Effector memory CD4-positive, alpha-beta T cell (primary cell): ENCODE results near the gene UROC1.
"Not testable (repeated sequence)": the region's sequence is repeated elsewhere in the genome, so short reads cannot be mapped to it uniquely, and the experiment has no call there.

Experiments used
- DNase-seq, 3 donors: peaks; one replicate each; pipeline ENCODE4 v3.0.0-alpha.2; 2020
- H3K27ac ChIP-seq: 2 replicates; pipeline ENCODE4 v1.7.0; 2013; ENCODE audit warnings: mild to moderate bottlenecking, low read length, moderate library complexity; ENCODE audit not compliant: insufficient read depth, poor library complexity, severe bottlenecking
- H3K27me3 ChIP-seq: replicated peaks from 2 replicates; pipeline ENCODE4 v1.7.0; 2013; ENCODE audit warnings: mild to moderate bottlenecking, low read length; ENCODE audit not compliant: insufficient read depth, control insufficient read depth, poor library complexity, severe bottlenecking
- H3K36me3 ChIP-seq: 2 replicates; pipeline ENCODE4 v1.7.0; 2013; ENCODE audit warnings: mild to moderate bottlenecking, low read length, moderate library complexity; ENCODE audit not compliant: control insufficient read depth, insufficient read depth
- H3K4me1 ChIP-seq: 2 replicates; pipeline ENCODE4 v1.7.0; 2013; ENCODE audit warnings: low read length, mild to moderate bottlenecking; ENCODE audit not compliant: control insufficient read depth, insufficient read depth, poor library complexity, severe bottlenecking
- H3K4me3 ChIP-seq: 2 replicates; pipeline ENCODE4 v1.7.0; 2013; ENCODE audit warnings: low read length, low read depth, mild to moderate bottlenecking; ENCODE audit not compliant: insufficient read depth, poor library complexity, severe bottlenecking
- H3K9me3 ChIP-seq: 2 replicates; pipeline ENCODE4 v1.7.0; 2013; ENCODE audit warnings: mild to moderate bottlenecking, low read length, moderate library complexity; ENCODE audit not compliant: control insufficient read depth

Gene UROC1

GRCh38 chr3:126539558-126540250 lies 22.1 kb upstream of the UROC1 start:
- no peaks in the 10 kb centered on the region for H3K9me3 ChIP-seq
- H3K4me1 ChIP-seq, result no peaks in the 10 kb centered on the region
- H3K27me3 ChIP-seq, result no peaks in the 10 kb centered on the region
- H3K27ac ChIP-seq, result no peak overlapping the region
- no peaks in the 10 kb centered on the region for H3K36me3 ChIP-seq
- H3K4me3 ChIP-seq, result no peak overlapping the region
- DNase-seq, result no peak

- no peaks in the 10 kb centered on the region for H3K27me3 ChIP-seq
- H3K4me1 ChIP-seq, result no peaks in the 10 kb centered on the region
- no peaks in the 10 kb centered on the region for H3K9me3 ChIP-seq
- DNase-seq, result no peak
- H3K36me3 ChIP-seq, result no peaks in the 10 kb centered on the region
- no peak overlapping the region for H3K27ac ChIP-seq
- H3K4me3 ChIP-seq, result no peak overlapping the region
These were observed 21.4 kb upstream of the UROC1 start for GRCh38 chr3:126538966-126539365.

- DNase-seq, result no peak
- no peak overlapping the region for H3K27ac ChIP-seq
- H3K4me3 ChIP-seq, result no peak overlapping the region
- no peaks in the 10 kb centered on the region for H3K4me1 ChIP-seq
- H3K9me3 ChIP-seq, result no peaks in the 10 kb centered on the region
- no peaks in the 10 kb centered on the region for H3K27me3 ChIP-seq
- H3K36me3 ChIP-seq, result no peaks in the 10 kb centered on the region
These were observed 20.7 kb upstream of the UROC1 start for GRCh38 chr3:126538316-126538715.

GRCh38 chr3:126537730-126538281 lies 20.2 kb upstream of the UROC1 start:
- DNase-seq, result no peak
- Histone ChIP-seq H3K27ac (no peak overlapping the region), H3K4me1 (no peaks in the 10 kb centered on the region), H3K4me3 (no peak overlapping the region), H3K9me3 (no peaks in the 10 kb centered on the region), H3K27me3 (no peaks in the 10 kb centered on the region), H3K36me3 (no peaks in the 10 kb centered on the region)

- H3K36me3 ChIP-seq, result no peaks in the 10 kb centered on the region
- DNase-seq, result no peak
- H3K4me1 ChIP-seq, result no peaks in the 10 kb centered on the region
- no peaks in the 10 kb centered on the region for H3K27me3 ChIP-seq
- no peaks in the 10 kb centered on the region for H3K9me3 ChIP-seq
- H3K4me3 ChIP-seq, result no peak overlapping the region
- H3K27ac ChIP-seq, result no peak overlapping the region
These were observed 19.6 kb upstream of the UROC1 start for GRCh38 chr3:126537116-126537729.

GRCh38 chr3:126536126-126536525 lies 18.6 kb upstream of the UROC1 start:
- Histone ChIP-seq H3K9me3 (no peaks in the 10 kb centered on the region), H3K4me1 (no peaks in the 10 kb centered on the region), H3K27me3 (no peaks in the 10 kb centered on the region), H3K27ac (no peak overlapping the region), H3K4me3 (no peak overlapping the region), H3K36me3 (no peaks in the 10 kb centered on the region)
- no peak for DNase-seq

GRCh38 chr3:126535636-126536035 lies 18.1 kb upstream of the UROC1 start:
- Histone ChIP-seq H3K9me3 (no peaks in the 10 kb centered on the region), H3K4me1 (no peaks in the 10 kb centered on the region), H3K27ac (no peak overlapping the region), H3K36me3 (no peaks in the 10 kb centered on the region), H3K4me3 (no peak overlapping the region), H3K27me3 (no peaks in the 10 kb centered on the region)
- DNase-seq, result no peak

GRCh38 chr3:126534716-126535115 lies 17.1 kb upstream of the UROC1 start:
- not testable (repeated sequence) for H3K27ac ChIP-seq, H3K27me3 ChIP-seq, H3K9me3 ChIP-seq

GRCh38 chr3:126533506-126533905 lies 15.9 kb upstream of the UROC1 start:
- H3K36me3 ChIP-seq, result no peaks in the 10 kb centered on the region
- H3K4me3 ChIP-seq, result no peak overlapping the region
- no peaks in the 10 kb centered on the region for H3K9me3 ChIP-seq
- H3K27ac ChIP-seq, result no peak overlapping the region
- H3K4me1 ChIP-seq, result no peaks in the 10 kb centered on the region
- no peaks in the 10 kb centered on the region for H3K27me3 ChIP-seq
- DNase-seq, result no peak

More at GRCh38 chr3:126534716-126535115, 17.1 kb upstream of the UROC1 start:
- DNase-seq, H3K36me3 ChIP-seq, H3K4me3 ChIP-seq, H3K4me1 ChIP-seq: not testable (repeated sequence)

GRCh38 chr3:126531051-126531330 lies 13.4 kb upstream of the UROC1 start:
- Histone ChIP-seq H3K4me3 (no peak overlapping the region), H3K27me3 (no peaks in the 10 kb centered on the region), H3K4me1 (no peaks in the 10 kb centered on the region), H3K9me3 (no peaks in the 10 kb centered on the region), H3K36me3 (no peaks in the 10 kb centered on the region), H3K27ac (no peak overlapping the region)
- DNase-seq, result no peak
